ENCODE results near the gene TMC5.

Gene TMC5

DNA sequence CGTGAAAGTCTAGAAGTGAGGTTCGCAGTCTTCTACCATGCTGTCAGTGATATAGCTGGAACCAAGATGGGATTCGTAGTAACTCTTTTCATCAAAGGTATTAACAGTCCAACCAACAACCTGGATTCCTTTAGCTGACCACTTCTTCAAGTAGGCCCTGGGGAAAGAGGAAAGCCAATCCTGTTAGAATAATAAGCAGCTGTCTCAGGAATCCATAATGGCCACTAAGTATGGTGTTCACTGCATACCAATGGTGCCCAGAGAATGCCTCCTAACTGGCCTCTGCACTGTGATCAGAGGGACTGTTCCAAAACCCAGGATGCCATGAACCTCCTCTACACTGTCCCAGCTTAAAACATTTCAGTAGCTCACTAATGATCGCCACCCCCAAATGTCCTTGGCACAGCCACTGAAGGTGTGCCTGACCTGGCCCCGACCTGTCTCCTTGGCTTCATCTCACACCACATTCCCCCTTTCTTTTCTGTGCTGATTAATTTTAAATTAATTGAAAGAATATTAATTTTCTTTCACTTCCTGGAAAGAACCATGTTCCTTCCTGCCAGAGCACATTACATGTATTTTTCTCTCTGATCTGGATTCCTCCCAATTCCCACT is 85.9 kb downstream of the TMC5 start:
- no peak for DNase-seq (ENCODE audit: low read depth in 1 of 2, low spot score in 1 of 2)

- DNase-seq (ENCODE audit: low read depth in 1 of 2, low spot score in 1 of 2), result no peak
Measured at GRCh38 chr16:19505600-19506303, 88.1 kb downstream of the TMC5 start.

GRCh38 chr16:19506965-19507364 is 89.3 kb downstream of the TMC5 start:
- DNase-seq (ENCODE audit: low read depth in 1 of 2, low spot score in 1 of 2), result no peak

DNA sequence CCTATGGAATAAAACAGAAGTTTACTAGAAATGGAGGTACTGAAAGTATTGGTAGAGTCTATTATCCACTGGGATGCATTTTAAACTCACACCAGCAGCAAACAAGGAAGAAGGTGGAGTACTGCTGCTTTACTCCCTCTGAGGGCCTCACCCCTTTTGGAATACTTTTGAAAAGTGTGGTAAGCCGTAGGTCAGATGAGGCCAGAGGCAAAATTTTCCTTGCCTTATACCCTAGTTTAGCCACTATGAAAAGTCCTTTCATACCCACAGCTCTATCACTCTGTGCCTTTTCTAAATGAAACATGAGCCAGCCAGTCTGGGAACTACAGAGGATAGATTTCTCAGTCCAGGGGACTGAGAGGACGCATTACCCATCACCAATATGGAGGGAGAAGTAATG is 90.2 kb downstream of the TMC5 start:
- DNase-seq (ENCODE audit: low read depth in 1 of 2, low spot score in 1 of 2), result no peak

DNA sequence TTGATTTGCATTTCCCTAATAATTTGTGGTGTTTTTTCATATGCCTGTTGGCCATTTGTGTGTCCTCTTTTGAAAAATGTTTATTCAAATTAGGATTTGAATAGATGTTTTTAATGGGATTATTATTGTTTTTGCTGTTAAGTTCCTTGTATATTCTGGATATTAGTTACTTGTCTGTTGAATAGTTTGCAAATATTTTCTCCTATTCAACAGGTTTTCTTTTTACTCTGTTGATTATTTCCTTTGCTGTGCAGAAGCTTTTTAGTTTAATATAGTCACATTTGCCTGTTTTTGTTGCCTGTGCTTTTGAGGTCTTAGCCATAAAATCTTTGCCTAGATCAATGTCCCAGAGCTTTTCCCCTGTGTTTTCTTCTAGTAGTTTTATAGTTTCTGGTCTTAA is 94.6 kb downstream of the TMC5 start:
- no peak for DNase-seq (ENCODE audit: low read depth in 1 of 2, low spot score in 1 of 2)

GRCh38 chr16:19513377-19514053 is 95.8 kb downstream of the TMC5 start:
- no peak for DNase-seq (ENCODE audit: low read depth in 1 of 2, low spot score in 1 of 2)

DNA sequence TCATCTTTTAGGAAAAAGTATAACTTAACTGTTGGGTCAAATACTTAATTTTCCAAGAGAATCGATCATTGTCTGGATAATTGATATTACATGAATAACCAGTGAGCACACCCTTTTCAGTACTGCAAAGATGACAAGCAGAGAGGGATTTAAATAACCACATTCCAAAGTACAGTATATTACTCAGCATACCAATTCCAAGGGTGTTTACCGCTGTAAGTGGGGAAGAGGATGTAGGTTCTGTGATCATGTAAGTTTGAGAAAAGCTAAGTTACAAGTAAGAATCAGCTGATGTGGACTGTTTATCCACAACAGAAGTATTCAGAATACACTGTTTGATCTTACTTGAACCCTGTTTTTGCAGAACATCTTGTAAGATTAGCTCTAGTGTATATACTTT is 98.1 kb downstream of the TMC5 start:
- no peak for DNase-seq (ENCODE audit: low read depth in 1 of 2, low spot score in 1 of 2)

- no peak for DNase-seq (ENCODE audit: low read depth in 1 of 2, low spot score in 1 of 2)
Measured at GRCh38 chr16:19517424-19518089, 99.9 kb downstream of the TMC5 start.

GRCh38 chr16:19518388-19518787 is 100.7 kb downstream of the TMC5 start:
- DNase-seq (ENCODE audit: low read depth in 1 of 2, low spot score in 1 of 2), result no peak

- DNase-seq (ENCODE audit: low read depth in 1 of 2, low spot score in 1 of 2), result no peak
Measured at GRCh38 chr16:19520861-19521331, 103.2 kb downstream of the TMC5 start.

- peak; percentile 88 to 91 for DNase-seq (ENCODE audit: low read depth in 1 of 2, low spot score in 1 of 2)
Measured at GRCh38 chr16:19521471-19522396, 104.1 kb downstream of the TMC5 start, which contains the start of gene GDE1. Gene GDE1 (minus strand): TSS chr16:19522098. CDS start chr16:19521964, 134 bp downstream.

GRCh38 chr16:19522397-19522732 is 104.7 kb downstream of the TMC5 start:
- no peak for DNase-seq (ENCODE audit: low read depth in 1 of 2, low spot score in 1 of 2)

- DNase-seq (ENCODE audit: low read depth in 1 of 2, low spot score in 1 of 2), result no peak
Measured at GRCh38 chr16:19522760-19523159, 105.1 kb downstream of the TMC5 start.

DNA sequence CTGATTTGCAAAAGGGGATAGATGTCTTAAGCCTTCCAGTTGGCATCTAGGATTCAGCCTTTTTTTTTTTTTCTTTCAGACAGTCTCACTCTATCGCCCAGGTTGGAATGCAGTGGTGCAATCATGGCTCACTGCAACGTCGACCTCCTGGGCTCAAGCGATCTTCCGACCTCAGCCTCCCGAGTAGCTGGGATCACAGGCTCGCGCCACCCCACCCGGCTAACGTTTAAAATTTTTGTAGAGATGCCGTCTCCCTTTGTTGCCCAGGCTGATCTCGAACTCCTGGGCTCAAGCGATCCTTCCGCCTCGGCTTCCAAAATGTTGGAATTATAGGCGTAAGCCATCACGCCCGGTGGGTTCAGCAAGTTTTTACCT is 105.5 kb downstream of the TMC5 start:
- no peak for DNase-seq (ENCODE audit: low read depth in 1 of 2, low spot score in 1 of 2)

GRCh38 chr16:19523559-19524355 is 106.1 kb downstream of the TMC5 start, which contains the start of gene CCP110:
Gene CCP110 (plus strand): TSS chr16:19523942. CDS start chr16:19527882, 3,940 bp downstream.
- DNase-seq (ENCODE audit: low read depth in 1 of 2, low spot score in 1 of 2), result peak; percentile 89 to 90

DNA sequence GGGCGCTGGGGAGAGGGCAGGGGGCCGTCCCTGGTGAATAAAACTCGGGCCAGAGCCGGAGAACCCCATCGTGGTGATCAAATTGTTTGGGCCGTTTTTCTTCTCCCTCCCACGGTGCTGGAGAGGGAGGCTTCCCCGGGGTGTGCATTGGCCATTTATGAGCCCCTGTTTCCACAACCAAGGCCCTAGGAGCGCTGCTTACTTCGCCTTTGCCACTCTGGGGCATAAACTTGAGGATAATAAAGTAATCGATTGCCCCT is 106.6 kb downstream of the TMC5 start:
- DNase-seq (ENCODE audit: low read depth in 1 of 2, low spot score in 1 of 2), result no peak

DNA sequence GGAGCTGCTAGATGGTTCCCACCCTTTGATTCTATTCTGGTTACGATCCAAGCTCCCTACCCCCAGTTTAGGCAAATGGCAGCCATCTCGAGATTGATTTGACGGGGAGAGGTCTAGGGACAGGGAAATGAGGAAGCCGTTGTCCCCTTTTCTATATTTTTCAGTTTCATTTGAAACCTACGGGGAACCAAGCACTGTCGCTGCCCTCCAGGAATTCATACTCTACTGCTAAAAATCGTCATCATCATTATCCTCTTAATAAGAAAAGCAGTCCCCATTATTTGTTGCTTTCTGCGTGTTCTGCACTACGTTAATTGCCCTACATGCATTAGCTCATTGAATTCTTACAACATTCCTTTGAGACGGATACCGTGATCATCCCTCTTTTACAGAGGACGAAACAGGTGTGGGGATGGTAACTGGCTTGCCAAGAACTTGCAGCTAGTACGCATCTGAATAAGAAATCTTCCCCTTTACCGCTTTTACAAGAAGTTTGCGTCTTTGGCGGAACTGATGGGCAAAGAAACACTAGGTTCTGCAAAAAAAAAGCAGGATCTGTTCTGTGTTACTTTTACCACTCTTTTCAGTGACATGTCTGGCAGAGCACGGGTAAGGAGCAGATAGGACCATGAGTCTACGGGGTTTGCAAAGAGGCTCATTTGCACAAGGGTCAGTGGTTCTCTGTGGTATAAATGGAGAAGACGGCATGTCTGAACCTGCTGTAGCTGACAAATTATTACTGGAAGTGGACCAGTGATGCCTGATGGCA is 107.1 kb downstream of the TMC5 start:
- DNase-seq (ENCODE audit: low read depth in 1 of 2, low spot score in 1 of 2), result no peak

GRCh38 chr16:19525385-19525723 is 107.7 kb downstream of the TMC5 start:
- DNase-seq (ENCODE audit: low read depth in 1 of 2, low spot score in 1 of 2), result no peak

DNA sequence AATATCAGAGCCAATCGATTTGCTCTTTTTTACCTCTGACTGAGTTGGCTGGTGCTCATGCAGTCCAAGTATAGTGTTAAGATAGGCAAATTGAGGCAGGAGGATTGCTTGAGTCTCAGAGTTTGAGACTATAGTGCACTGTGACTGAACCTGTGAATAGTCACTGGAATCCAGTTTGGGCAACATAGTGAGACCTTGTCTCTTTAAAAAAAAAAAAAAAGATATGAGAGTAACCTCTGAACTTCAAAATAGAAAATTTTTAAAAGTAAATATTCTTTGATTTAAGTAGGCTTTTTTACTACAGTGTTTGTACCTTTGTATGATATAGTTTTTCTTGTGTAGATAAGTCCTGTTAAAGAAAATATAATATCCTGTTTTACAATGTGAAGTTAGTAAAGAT is 109.5 kb downstream of the TMC5 start:
- no peak for DNase-seq (ENCODE audit: low read depth in 1 of 2, low spot score in 1 of 2)

- no peak for DNase-seq (ENCODE audit: low read depth in 1 of 2, low spot score in 1 of 2)
Measured at GRCh38 chr16:19528666-19529065, 111.0 kb downstream of the TMC5 start.
